Hepatocyte (in vitro differentiated cells): Measurements from ENCODE around the gene SBF2.

Source experiments
- EZH2 ChIP-seq: fragments of 200-600 bp; sonication (generic); IDR thresholded peaks from 2 replicates; pipeline ENCODE4 v1.6.1; 2016; ENCODE audit warnings: antibody characterized with exemption, mild to moderate bottlenecking, borderline replicate concordance
- EZH2phosphoT487 ChIP-seq: fragments of 200-600 bp; sonication (generic); IDR thresholded peaks from one replicate; pipeline ENCODE4 v1.6.1; 2018; ENCODE audit warnings: antibody characterized with exemption, mild to moderate bottlenecking, low read depth, moderate library complexity; ENCODE audit not compliant: unreplicated experiment, severe bottlenecking
- TF ChIP-seq, protein P1 (sequence below): fragments of 200-600 bp; sonication (generic); IDR thresholded peaks from 2 replicates; pipeline ENCODE4 v1.5.1; 2016; ENCODE audit warnings: antibody characterized with exemption, mild to moderate bottlenecking; ENCODE audit not compliant: poor library complexity

DNA sequence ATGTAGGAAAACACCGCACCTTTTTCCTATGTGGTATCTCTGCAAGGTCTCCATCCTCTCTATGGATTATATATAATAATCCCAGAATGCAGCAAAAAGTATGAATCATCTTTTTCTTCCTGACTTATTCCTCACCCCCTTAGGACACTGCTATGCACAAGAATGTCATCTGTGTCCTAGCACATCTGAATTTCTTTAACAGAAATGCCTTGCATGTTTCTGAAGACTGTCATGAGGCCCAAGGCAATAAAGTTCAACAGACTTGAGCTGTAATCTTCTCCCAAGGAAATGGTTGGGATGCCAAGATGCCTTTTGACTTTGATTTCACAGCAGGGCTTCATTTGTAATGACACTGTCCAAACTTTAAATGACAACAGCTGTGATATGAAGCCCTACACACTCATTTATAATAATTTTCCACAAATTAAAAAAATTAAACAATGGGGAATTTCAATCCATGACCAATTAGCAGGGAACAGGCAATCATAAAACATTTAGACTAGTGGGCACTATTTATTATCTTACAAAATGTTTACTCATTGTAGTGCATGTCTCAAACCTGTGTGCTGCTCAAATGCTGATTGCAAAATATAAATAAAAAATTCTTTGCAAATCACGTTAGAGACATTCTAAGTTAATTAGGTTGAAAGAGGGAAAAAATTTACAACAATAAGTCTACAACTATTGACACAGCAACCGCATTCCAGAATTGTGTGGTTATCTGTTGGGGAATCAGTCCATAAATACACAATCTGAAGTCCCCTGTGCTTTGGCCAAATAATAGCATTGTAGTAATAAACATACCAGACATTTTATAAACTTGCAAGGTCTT is 387.8 kb downstream of the SBF2 start:
- TF ChIP-seq, protein P1, sequence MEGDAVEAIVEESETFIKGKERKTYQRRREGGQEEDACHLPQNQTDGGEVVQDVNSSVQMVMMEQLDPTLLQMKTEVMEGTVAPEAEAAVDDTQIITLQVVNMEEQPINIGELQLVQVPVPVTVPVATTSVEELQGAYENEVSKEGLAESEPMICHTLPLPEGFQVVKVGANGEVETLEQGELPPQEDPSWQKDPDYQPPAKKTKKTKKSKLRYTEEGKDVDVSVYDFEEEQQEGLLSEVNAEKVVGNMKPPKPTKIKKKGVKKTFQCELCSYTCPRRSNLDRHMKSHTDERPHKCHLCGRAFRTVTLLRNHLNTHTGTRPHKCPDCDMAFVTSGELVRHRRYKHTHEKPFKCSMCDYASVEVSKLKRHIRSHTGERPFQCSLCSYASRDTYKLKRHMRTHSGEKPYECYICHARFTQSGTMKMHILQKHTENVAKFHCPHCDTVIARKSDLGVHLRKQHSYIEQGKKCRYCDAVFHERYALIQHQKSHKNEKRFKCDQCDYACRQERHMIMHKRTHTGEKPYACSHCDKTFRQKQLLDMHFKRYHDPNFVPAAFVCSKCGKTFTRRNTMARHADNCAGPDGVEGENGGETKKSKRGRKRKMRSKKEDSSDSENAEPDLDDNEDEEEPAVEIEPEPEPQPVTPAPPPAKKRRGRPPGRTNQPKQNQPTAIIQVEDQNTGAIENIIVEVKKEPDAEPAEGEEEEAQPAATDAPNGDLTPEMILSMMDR = no peak
- TF ChIP-seq EZH2phosphoT487 (no peak), EZH2 (no peak)
